SJCRH30 (cell line): Measurements from ENCODE around the gene ST8SIA6. TPM values are rescaled to one million over a fixed set of nuclear protein-coding genes. Genes with fewer than 3 reads are reported as not detected.
A peak's percentile ranks its signal among the peaks of the same experiment; 100 is the strongest.

ENCODE experiments used
- DNase-seq, 2 experiments: peaks; one replicate each; pipeline ENCODE4 v3.0.0-alpha.2; 2015 to 2020
- H3K27ac ChIP-seq: fragments of 250-450 bp; sonication (Bioruptor Pico); 2 replicates; pipeline ENCODE4 v1.5.1; 2020; ENCODE audit warnings: mild to moderate bottlenecking, moderate library complexity
- H3K27me3 ChIP-seq: fragments of 250-450 bp; sonication (Bioruptor Pico); 2 replicates; pipeline ENCODE4 v1.5.1; 2020; ENCODE audit warnings: mild to moderate bottlenecking, moderate library complexity
- H3K36me3 ChIP-seq: fragments of 250-450 bp; sonication (Bioruptor Pico); 2 replicates; pipeline ENCODE4 v1.5.1; 2020; ENCODE audit warnings: mild to moderate bottlenecking, moderate library complexity
- H3K4me1 ChIP-seq: fragments of 250-450 bp; sonication (Bioruptor Pico); 2 replicates; pipeline ENCODE4 v1.5.1; 2020; ENCODE audit warnings: mild to moderate bottlenecking, moderate library complexity
- H3K4me3 ChIP-seq: fragments of 250-450 bp; sonication (Bioruptor Pico); 2 replicates; pipeline ENCODE4 v1.5.1; 2020; ENCODE audit warnings: mild to moderate bottlenecking, moderate library complexity
- H3K9me3 ChIP-seq: fragments of 250-450 bp; sonication (Bioruptor Pico); replicated peaks from 2 replicates; pipeline ENCODE4 v1.5.1; 2020; ENCODE audit warnings: mild to moderate bottlenecking, moderate library complexity
- total RNA-seq: library from RNA; depleted of rRNA; stranded (reverse); fragments of >200 nt; shearing (Covaris generic); gene quantifications from 2 replicates; pipeline ENCODE4 v1.2.3, GENCODE V29; 2014

ST8SIA6 gene
- total RNA-seq, 1 experiment from 2014 or later = not detected

GRCh38 chr10:17366705-17367104 is 87.7 kb downstream of the ST8SIA6 start:
- H3K36me3 ChIP-seq = no peaks in the 10 kb centered on the region
- no peaks in the 10 kb centered on the region for H3K4me1 ChIP-seq
- no peaks in the 10 kb centered on the region for H3K9me3 ChIP-seq
- no peaks in the 10 kb centered on the region for H3K27me3 ChIP-seq
- no peak overlapping the region for H3K27ac ChIP-seq
- no peak for DNase-seq
- no peak overlapping the region for H3K4me3 ChIP-seq

GRCh38 chr10:17365402-17365801 is 89.0 kb downstream of the ST8SIA6 start:
- Histone ChIP-seq H3K4me1 (no peaks in the 10 kb centered on the region), H3K4me3 (no peak overlapping the region), H3K27ac (no peak overlapping the region), H3K9me3 (no peaks in the 10 kb centered on the region), H3K27me3 (no peaks in the 10 kb centered on the region), H3K36me3 (no peaks in the 10 kb centered on the region)
- DNase-seq = no peak

- Histone ChIP-seq H3K27ac (no peak overlapping the region), H3K27me3 (no peaks in the 10 kb centered on the region), H3K4me3 (no peak overlapping the region), H3K4me1 (no peaks in the 10 kb centered on the region), H3K9me3 (no peaks in the 10 kb centered on the region), H3K36me3 (no peaks in the 10 kb centered on the region)
- no peak for DNase-seq
Observed at GRCh38 chr10:17358461-17358860, 95.9 kb downstream of the ST8SIA6 start.

GRCh38 chr10:17357781-17358180 is 96.6 kb downstream of the ST8SIA6 start:
- Histone ChIP-seq H3K4me3 (no peak overlapping the region), H3K9me3 (no peaks in the 10 kb centered on the region), H3K36me3 (no peaks in the 10 kb centered on the region), H3K27me3 (no peaks in the 10 kb centered on the region), H3K27ac (no peak overlapping the region), H3K4me1 (no peaks in the 10 kb centered on the region)
- no peak for DNase-seq

GRCh38 chr10:17356820-17357219 is 97.6 kb downstream of the ST8SIA6 start:
- Histone ChIP-seq H3K27ac (no peak overlapping the region), H3K36me3 (no peaks in the 10 kb centered on the region), H3K4me1 (no peaks in the 10 kb centered on the region), H3K4me3 (no peak overlapping the region), H3K27me3 (no peaks in the 10 kb centered on the region), H3K9me3 (no peaks in the 10 kb centered on the region)
- DNase-seq = no peak

- no peaks in the 10 kb centered on the region for H3K36me3 ChIP-seq
- no peaks in the 10 kb centered on the region for H3K9me3 ChIP-seq
- no peaks in the 10 kb centered on the region for H3K27me3 ChIP-seq
- H3K4me3 ChIP-seq = no peak overlapping the region
- no peak for DNase-seq
- H3K4me1 ChIP-seq = no peaks in the 10 kb centered on the region
- no peak overlapping the region for H3K27ac ChIP-seq
Observed at GRCh38 chr10:17354781-17355180, 99.6 kb downstream of the ST8SIA6 start.

GRCh38 chr10:17353568-17354300 is 100.7 kb downstream of the ST8SIA6 start:
- no peaks in the 10 kb centered on the region for H3K9me3 ChIP-seq
- H3K4me1 ChIP-seq = no peaks in the 10 kb centered on the region; the same call in 1 of the 2 replicates
- H3K27me3 ChIP-seq = no peaks in the 10 kb centered on the region
- H3K4me3 ChIP-seq = no peak overlapping the region
- H3K36me3 ChIP-seq = no peaks in the 10 kb centered on the region
- no peak for DNase-seq
- H3K27ac ChIP-seq = no peak overlapping the region

GRCh38 chr10:17352583-17352982 is 101.8 kb downstream of the ST8SIA6 start:
- DNase-seq = no peak
- Histone ChIP-seq H3K36me3 (no peaks in the 10 kb centered on the region), H3K27me3 (no peaks in the 10 kb centered on the region), H3K27ac (no peak overlapping the region), H3K9me3 (no peaks in the 10 kb centered on the region), H3K4me3 (no peak overlapping the region), H3K4me1 (peaks cover 2% of the 10 kb centered on the region; the same call in 1 of the 2 replicates)

GRCh38 chr10:17351506-17351905 is 102.9 kb downstream of the ST8SIA6 start:
- Histone ChIP-seq H3K9me3 (no peaks in the 10 kb centered on the region), H3K36me3 (no peaks in the 10 kb centered on the region), H3K27me3 (no peaks in the 10 kb centered on the region), H3K4me3 (no peak overlapping the region), H3K4me1 (peaks cover 2% of the 10 kb centered on the region; the same call in 1 of the 2 replicates), H3K27ac (no peak overlapping the region)
- no peak for DNase-seq

- Histone ChIP-seq H3K4me1 (peaks cover 2% of the 10 kb centered on the region; the same call in 1 of the 2 replicates), H3K27ac (no peak overlapping the region), H3K36me3 (no peaks in the 10 kb centered on the region), H3K27me3 (no peaks in the 10 kb centered on the region), H3K4me3 (no peak overlapping the region), H3K9me3 (no peaks in the 10 kb centered on the region)
- no peak for DNase-seq
Observed at GRCh38 chr10:17349717-17350116, 104.7 kb downstream of the ST8SIA6 start.

GRCh38 chr10:17348501-17349349 is 105.7 kb downstream of the ST8SIA6 start:
- no peaks in the 10 kb centered on the region for H3K9me3 ChIP-seq
- no peaks in the 10 kb centered on the region for H3K36me3 ChIP-seq
- peaks cover 2% of the 10 kb centered on the region; the same call in 1 of the 2 replicates for H3K4me1 ChIP-seq
- H3K27me3 ChIP-seq = no peaks in the 10 kb centered on the region
- DNase-seq = peak; percentile 48 to 78
- H3K27ac ChIP-seq = no peak overlapping the region
- peak overlapping the region; percentile 33 for H3K4me3 ChIP-seq

GRCh38 chr10:17348011-17348500 is 106.3 kb downstream of the ST8SIA6 start:
- Histone ChIP-seq H3K36me3 (no peaks in the 10 kb centered on the region), H3K27ac (no peak overlapping the region), H3K4me3 (no peak overlapping the region), H3K9me3 (no peaks in the 10 kb centered on the region), H3K4me1 (peaks cover 2% of the 10 kb centered on the region; the same call in 1 of the 2 replicates), H3K27me3 (no peaks in the 10 kb centered on the region)
- no peak for DNase-seq

GRCh38 chr10:17344206-17344605 is 110.2 kb downstream of the ST8SIA6 start:
- no peaks in the 10 kb centered on the region for H3K27me3 ChIP-seq
- H3K4me1 ChIP-seq = peaks cover 2% of the 10 kb centered on the region; the same call in 1 of the 2 replicates
- H3K27ac ChIP-seq = no peak overlapping the region
- DNase-seq = no peak
- H3K36me3 ChIP-seq = no peaks in the 10 kb centered on the region
- H3K9me3 ChIP-seq = no peaks in the 10 kb centered on the region
- no peak overlapping the region for H3K4me3 ChIP-seq

GRCh38 chr10:17343118-17343517 is 111.3 kb downstream of the ST8SIA6 start:
- Histone ChIP-seq H3K4me1 (no peaks in the 10 kb centered on the region), H3K27me3 (no peaks in the 10 kb centered on the region), H3K4me3 (no peak overlapping the region), H3K27ac (no peak overlapping the region), H3K9me3 (no peaks in the 10 kb centered on the region), H3K36me3 (no peaks in the 10 kb centered on the region)
- DNase-seq = no peak

- Histone ChIP-seq H3K4me1 (no peaks in the 10 kb centered on the region), H3K9me3 (no peaks in the 10 kb centered on the region), H3K27ac (no peak overlapping the region), H3K27me3 (no peaks in the 10 kb centered on the region), H3K36me3 (no peaks in the 10 kb centered on the region), H3K4me3 (no peak overlapping the region)
- DNase-seq = no peak
Observed at GRCh38 chr10:17340144-17340829, 114.1 kb downstream of the ST8SIA6 start.
